GM12873 (cell line): Measurements from ENCODE around the gene SYT12.

Experiments used
- CTCF ChIP-seq: IDR thresholded peaks from 2 replicates; pipeline ENCODE4 v1.5.1; 2012; ENCODE audit warnings: low read depth, mild to moderate bottlenecking, moderate library complexity, low read length, control low read depth; ENCODE audit not compliant: insufficient read depth; ENCODE audit errors: missing control alignments

SYT12 gene

GRCh38 chr11:67048515-67049130 is 25.7 kb downstream of the SYT12 start:
- no peak for TF ChIP-seq CTCF

GRCh38 chr11:67050139-67050538 is 27.2 kb downstream of the SYT12 start:
- TF ChIP-seq CTCF = peak; percentile 9

- no peak for TF ChIP-seq CTCF
Measured at GRCh38 chr11:67051180-67051893, 28.4 kb downstream of the SYT12 start.

- TF ChIP-seq CTCF = no peak
Measured at GRCh38 chr11:67051945-67052488, 29.1 kb downstream of the SYT12 start.

- TF ChIP-seq CTCF = no peak
Measured at GRCh38 chr11:67052891-67053290, 30.0 kb downstream of the SYT12 start.

GRCh38 chr11:67053896-67054329 is 31.0 kb downstream of the SYT12 start:
- TF ChIP-seq CTCF = peak; percentile 89

- TF ChIP-seq CTCF = no peak
Measured at GRCh38 chr11:67054346-67054835, 31.5 kb downstream of the SYT12 start.
